PC-3 (cell line): Measurements from ENCODE around the gene R3HCC1L.
"Not testable (repeated sequence)": the region's sequence is repeated elsewhere in the genome, so short reads cannot be mapped to it uniquely, and the experiment has no call there.

Experiments used
- EZH2phosphoT487 ChIP-seq: fragments of 300-600 bp; sonication (generic); IDR thresholded peaks from 2 replicates; pipeline ENCODE4 v1.6.1; 2018; ENCODE audit warnings: mild to moderate bottlenecking, antibody characterized with exemption, low read length, borderline replicate concordance
- TF ChIP-seq, protein P1 (sequence below): fragments of 300-600 bp; sonication (generic); conservative IDR thresholded peaks from 2 replicates; pipeline ENCODE4 v1.5.1; 2017; ENCODE audit warnings: antibody characterized with exemption, low read depth, mild to moderate bottlenecking, low read length

DNA sequence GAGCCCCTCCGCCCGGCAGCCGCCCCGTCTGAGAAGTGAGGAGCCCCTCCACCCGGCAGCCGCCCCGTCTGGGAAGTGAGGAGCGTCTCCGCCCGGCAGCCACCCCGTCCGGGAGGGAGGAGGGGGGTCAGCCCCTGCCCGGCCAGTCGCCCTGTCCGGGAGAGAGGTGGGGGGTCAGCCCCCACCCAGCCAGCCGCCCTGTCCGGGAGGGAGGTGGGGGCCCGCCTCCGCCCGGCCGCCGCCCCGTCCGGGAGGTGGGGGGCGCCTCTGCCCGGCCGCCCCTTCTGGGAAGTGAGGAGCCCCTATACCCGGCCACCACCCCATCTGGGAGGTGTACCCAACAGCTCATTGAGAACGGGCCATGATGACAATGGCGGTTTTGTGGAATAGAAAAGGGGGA lies 18.3 kb downstream of the R3HCC1L start:
- TF ChIP-seq, protein P1, sequence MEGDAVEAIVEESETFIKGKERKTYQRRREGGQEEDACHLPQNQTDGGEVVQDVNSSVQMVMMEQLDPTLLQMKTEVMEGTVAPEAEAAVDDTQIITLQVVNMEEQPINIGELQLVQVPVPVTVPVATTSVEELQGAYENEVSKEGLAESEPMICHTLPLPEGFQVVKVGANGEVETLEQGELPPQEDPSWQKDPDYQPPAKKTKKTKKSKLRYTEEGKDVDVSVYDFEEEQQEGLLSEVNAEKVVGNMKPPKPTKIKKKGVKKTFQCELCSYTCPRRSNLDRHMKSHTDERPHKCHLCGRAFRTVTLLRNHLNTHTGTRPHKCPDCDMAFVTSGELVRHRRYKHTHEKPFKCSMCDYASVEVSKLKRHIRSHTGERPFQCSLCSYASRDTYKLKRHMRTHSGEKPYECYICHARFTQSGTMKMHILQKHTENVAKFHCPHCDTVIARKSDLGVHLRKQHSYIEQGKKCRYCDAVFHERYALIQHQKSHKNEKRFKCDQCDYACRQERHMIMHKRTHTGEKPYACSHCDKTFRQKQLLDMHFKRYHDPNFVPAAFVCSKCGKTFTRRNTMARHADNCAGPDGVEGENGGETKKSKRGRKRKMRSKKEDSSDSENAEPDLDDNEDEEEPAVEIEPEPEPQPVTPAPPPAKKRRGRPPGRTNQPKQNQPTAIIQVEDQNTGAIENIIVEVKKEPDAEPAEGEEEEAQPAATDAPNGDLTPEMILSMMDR = not testable (repeated sequence)
- TF ChIP-seq EZH2phosphoT487 = not testable (repeated sequence)
